CD14-positive monocyte (primary cell): ENCODE measurements around the gene NME5. TPM values are rescaled to one million over a fixed set of nuclear protein-coding genes. Genes with fewer than 3 reads are reported as not detected.

Experiments used
- DNase-seq, 3 donors: peaks; one replicate each; pipeline ENCODE4 v3.0.0-alpha.2; 2011 to 2022
- H2AFZ ChIP-seq: 2 replicates; pipeline ENCODE4 v1.6.0; 2012; ENCODE audit warnings: mild to moderate bottlenecking, low read depth, low read length, inconsistent platforms; ENCODE audit not compliant: insufficient read depth, poor library complexity, severe bottlenecking
- H3K27ac ChIP-seq, 2 donors: 1 replicate in 1 of 2; 2 replicates in 1 of 2; pipeline ENCODE4 v1.5.1; 2012 to 2013; ENCODE audit warnings: low read length in 2 of 2, control low read depth in 1 of 2, inconsistent platforms in 1 of 2, low read depth in 1 of 2, mild to moderate bottlenecking in 1 of 2
- H3K27me3 ChIP-seq, 2 donors: one replicate each; pipeline versions ENCODE4 v1.6.0 to v1.6.1; 2011 to 2013; ENCODE audit warnings: low read length in 2 of 2; ENCODE audit not compliant: control insufficient read depth in 2 of 2, insufficient read depth in 2 of 2
- H3K36me3 ChIP-seq, 2 donors: replicated peaks in 1 of 2; 1 replicate in 1 of 2; 2 replicates in 1 of 2; pipeline versions ENCODE4 v1.5.1 to v1.6.1; 2012 to 2013; ENCODE audit warnings: low read length in 2 of 2, control low read depth in 1 of 2, inconsistent platforms in 1 of 2, mild to moderate bottlenecking in 1 of 2; ENCODE audit not compliant: insufficient read depth in 2 of 2, control insufficient read depth in 1 of 2
- H3K4me1 ChIP-seq, 2 donors: 1 replicate in 1 of 2; 2 replicates in 1 of 2; pipeline versions ENCODE4 v1.5.1 to v1.6.1; 2012 to 2013; ENCODE audit warnings: low read length in 2 of 2, control low read depth in 1 of 2, inconsistent platforms in 1 of 2, mild to moderate bottlenecking in 1 of 2, moderate library complexity in 1 of 2; ENCODE audit not compliant: insufficient read depth in 2 of 2, control insufficient read depth in 1 of 2
- H3K4me2 ChIP-seq: replicated peaks from 2 replicates; pipeline ENCODE3; 2012; ENCODE audit warnings: low read length, moderate library complexity, mild to moderate bottlenecking; ENCODE audit not compliant: poor library complexity, severe bottlenecking; ENCODE audit errors: extremely low read depth
- H3K4me3 ChIP-seq, 3 experiments: fragments of 200-600 bp in 1 of 3; sonication (generic) in 1 of 3; replicated peaks in 1 of 3; 1 replicate in 2 of 3; 2 replicates in 1 of 3; pipeline ENCODE4 v1.5.1; 2011 to 2013; ENCODE audit warnings: low read length in 3 of 3, mild to moderate bottlenecking in 3 of 3, control low read depth in 2 of 3, low read depth in 2 of 3, inconsistent platforms in 1 of 3, moderate library complexity in 1 of 3
- H3K79me2 ChIP-seq: 2 replicates; pipeline ENCODE4 v1.6.0; 2012; ENCODE audit warnings: mild to moderate bottlenecking, control low read depth, inconsistent platforms, low read length, moderate library complexity; ENCODE audit not compliant: insufficient read depth
- H3K9ac ChIP-seq: 2 replicates; pipeline ENCODE4 v1.6.0; 2017; ENCODE audit warnings: low read length, mild to moderate bottlenecking; ENCODE audit not compliant: insufficient read depth, poor library complexity, severe bottlenecking
- H3K9me3 ChIP-seq, 2 donors: replicated peaks in 1 of 2; 1 replicate in 1 of 2; 2 replicates in 1 of 2; pipeline versions ENCODE4 v1.5.1 to v1.6.1; 2012 to 2013; ENCODE audit warnings: low read length in 2 of 2, control low read depth in 1 of 2; ENCODE audit not compliant: control insufficient read depth in 1 of 2, insufficient read depth in 1 of 2
- H4K20me1 ChIP-seq: 2 replicates; pipeline ENCODE4 v1.6.0; 2012; ENCODE audit warnings: mild to moderate bottlenecking, low read length, control low read depth, moderate library complexity; ENCODE audit not compliant: insufficient read depth
- H3K27ac Mint-ChIP-seq, 7 donors: one replicate each; pipeline ENCODE4 v1.8.0; 2020; ENCODE audit warnings: mild to moderate bottlenecking in 7 of 7, mixed read lengths in 7 of 7, moderate library complexity in 6 of 7, inconsistent platforms in 2 of 7
- H3K27me3 Mint-ChIP-seq, 3 donors: one replicate each; pipeline ENCODE4 v1.8.0; 2021 to 2022; ENCODE audit warnings: low read depth in 3 of 3, mild to moderate bottlenecking in 3 of 3, mixed read lengths in 3 of 3, moderate library complexity in 3 of 3, inconsistent platforms in 1 of 3
- H3K36me3 Mint-ChIP-seq, 2 donors: one replicate each; pipeline ENCODE4 v1.8.0; 2020; ENCODE audit warnings: mixed read lengths in 2 of 2, inconsistent platforms in 1 of 2, mild to moderate bottlenecking in 1 of 2
- H3K4me1 Mint-ChIP-seq: one replicate; pipeline ENCODE4 v1.8.0; 2020; ENCODE audit warnings: mild to moderate bottlenecking, mixed read lengths
- H3K4me3 Mint-ChIP-seq, 2 donors: one replicate each; pipeline ENCODE4 v1.8.0; 2020; ENCODE audit warnings: mild to moderate bottlenecking in 2 of 2, mixed read lengths in 2 of 2, moderate library complexity in 1 of 2
- H3K9me3 Mint-ChIP-seq, 7 donors: one replicate each; pipeline ENCODE4 v1.8.0; 2020 to 2022; ENCODE audit warnings: mixed read lengths in 7 of 7, mild to moderate bottlenecking in 6 of 7, moderate library complexity in 6 of 7, inconsistent platforms in 2 of 7
- WGBS: methylation state at CpG from one replicate; pipeline ENCODE4 v1.1.5; 2013; ENCODE audit warnings: missing lambda C conversion rate; ENCODE audit not compliant: insufficient coverage; 5-methylcytosine and 5-hydroxymethylcytosine counted together
- intact Hi-C, 2 donors: fragments of 100-400 bp; cut with micrococcal nuclease; formaldehyde crosslinking; loops; one replicate each; pipeline versions ENCODE4 v1.15.0 to v1.15.1; 2023
- polyA plus RNA-seq, 3 donors: library from polyadenylated mRNA; depleted of rRNA in 1 of 3; unstranded in 2 of 3; stranded (reverse) in 1 of 3; fragments of 300-500 nt in 2 of 3; fragments of >200 nt in 1 of 3; fragmentation: Illumina TruSeq in 2 of 3; gene quantifications; 1 replicate in 2 of 3; 2 replicates in 1 of 3; pipeline ENCODE4 v1.2.3, GENCODE V29; 2012 to 2021
- TF ChIP-seq, protein P1 (sequence below): fragments of 200-600 bp; IDR thresholded peaks from one replicate; pipeline ENCODE4 v1.8.0; 2022; ENCODE audit warnings: antibody characterized with exemption, mild to moderate bottlenecking

Gene NME5
- polyA plus RNA-seq, 3 donors: not detected

DNA sequence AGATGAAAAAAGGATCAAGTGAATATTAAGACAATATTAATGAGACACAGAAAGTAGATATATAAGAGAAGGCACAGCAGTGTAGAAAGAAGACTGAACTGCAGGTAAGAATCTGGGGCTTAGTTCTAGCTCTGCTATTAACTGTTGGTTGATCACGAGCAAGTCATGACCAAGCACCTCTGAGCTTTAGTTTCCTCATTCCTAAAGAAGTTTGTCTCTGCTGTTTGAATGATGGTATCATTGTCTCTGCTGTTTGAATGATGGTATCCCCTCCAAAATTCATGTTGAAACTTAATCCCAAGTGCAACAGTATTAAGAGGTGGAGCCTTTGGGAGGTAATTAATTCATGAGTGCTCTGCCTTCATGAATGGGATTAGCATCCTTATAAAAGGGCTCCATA, 2.5 kb upstream of the NME5 start:
- Mint-ChIP-seq H3K27me3 (peaks cover 38 to 53% (median 44%) of the 10 kb centered on the region in 3 donors), H3K9me3 (peaks cover 2 to 7% (median 5%) of the 10 kb centered on the region in 7 donors), H3K27ac (no peak overlapping the region), H3K36me3 (no peaks in the 10 kb centered on the region), H3K4me1 (peaks cover 8% of the 10 kb centered on the region), H3K4me3 (no peak overlapping the region)
- Histone ChIP-seq H3K9ac (no peak overlapping the region), H3K27me3 (peaks cover 32 to 47% of the 10 kb centered on the region in 2 donors), H4K20me1 (no peaks in the 10 kb centered on the region), H3K4me3 (no peak overlapping the region), H3K4me1 (peaks cover 9 to 11% of the 10 kb centered on the region in 2 donors), H3K9me3 (no peaks in the 10 kb centered on the region), H3K79me2 (no peaks in the 10 kb centered on the region), H3K27ac (no peak overlapping the region), H2AFZ (no peak overlapping the region), H3K4me2 (no peak overlapping the region), H3K36me3 (no peaks in the 10 kb centered on the region)
- TF ChIP-seq, protein P1, sequence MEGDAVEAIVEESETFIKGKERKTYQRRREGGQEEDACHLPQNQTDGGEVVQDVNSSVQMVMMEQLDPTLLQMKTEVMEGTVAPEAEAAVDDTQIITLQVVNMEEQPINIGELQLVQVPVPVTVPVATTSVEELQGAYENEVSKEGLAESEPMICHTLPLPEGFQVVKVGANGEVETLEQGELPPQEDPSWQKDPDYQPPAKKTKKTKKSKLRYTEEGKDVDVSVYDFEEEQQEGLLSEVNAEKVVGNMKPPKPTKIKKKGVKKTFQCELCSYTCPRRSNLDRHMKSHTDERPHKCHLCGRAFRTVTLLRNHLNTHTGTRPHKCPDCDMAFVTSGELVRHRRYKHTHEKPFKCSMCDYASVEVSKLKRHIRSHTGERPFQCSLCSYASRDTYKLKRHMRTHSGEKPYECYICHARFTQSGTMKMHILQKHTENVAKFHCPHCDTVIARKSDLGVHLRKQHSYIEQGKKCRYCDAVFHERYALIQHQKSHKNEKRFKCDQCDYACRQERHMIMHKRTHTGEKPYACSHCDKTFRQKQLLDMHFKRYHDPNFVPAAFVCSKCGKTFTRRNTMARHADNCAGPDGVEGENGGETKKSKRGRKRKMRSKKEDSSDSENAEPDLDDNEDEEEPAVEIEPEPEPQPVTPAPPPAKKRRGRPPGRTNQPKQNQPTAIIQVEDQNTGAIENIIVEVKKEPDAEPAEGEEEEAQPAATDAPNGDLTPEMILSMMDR: no peak
- no CpG with 5 or more reads among the region's 1 CpG for WGBS
- intact Hi-C loops: no loop called here
- no peak for DNase-seq

DNA sequence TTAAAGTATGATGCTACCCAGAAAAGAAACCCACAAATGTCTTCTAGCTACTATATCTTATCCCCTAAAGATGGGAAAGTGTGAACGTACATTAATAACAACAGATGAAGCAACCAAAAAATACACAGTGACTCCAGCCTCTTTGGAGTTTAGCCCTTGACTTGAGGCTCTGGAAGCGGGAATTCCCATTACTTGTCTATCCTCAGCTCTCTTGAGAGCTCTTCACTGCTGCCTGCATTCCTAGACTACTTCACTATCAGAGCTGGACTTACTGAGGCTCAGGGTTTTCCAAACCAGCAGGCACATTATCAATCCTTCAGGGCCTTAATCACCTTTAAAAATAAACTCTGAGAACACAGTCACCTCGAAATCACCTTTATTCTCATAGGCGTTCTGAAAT, 1.0 kb upstream of the NME5 start:
- peaks cover 2 to 7% (median 5%) of the 10 kb centered on the region in 7 donors for H3K9me3 Mint-ChIP-seq
- no peak overlapping the region for H3K4me2 ChIP-seq
- H3K79me2 ChIP-seq: no peaks in the 10 kb centered on the region
- H2AFZ ChIP-seq: no peak overlapping the region
- intact Hi-C loops: no loop called here
- WGBS: 100% methylated on average over 3 of the region's 4 CpGs
- peaks cover 34 to 47% of the 10 kb centered on the region in 2 donors for H3K27me3 ChIP-seq
- TF ChIP-seq, protein P1: no peak
- DNase-seq: no peak
- H4K20me1 ChIP-seq: no peaks in the 10 kb centered on the region
- H3K27ac Mint-ChIP-seq: no peak overlapping the region
- no peak overlapping the region for H3K27ac ChIP-seq
- H3K4me3 ChIP-seq: no peak overlapping the region
- peaks cover 12% of the 10 kb centered on the region for H3K4me1 Mint-ChIP-seq
- no peak overlapping the region for H3K9ac ChIP-seq
- no peaks in the 10 kb centered on the region for H3K9me3 ChIP-seq
- H3K27me3 Mint-ChIP-seq: peaks cover 38 to 56% (median 47%) of the 10 kb centered on the region in 3 donors
- H3K4me1 ChIP-seq: peaks cover 9 to 11% of the 10 kb centered on the region in 2 donors
- peak overlapping the region in 1 of 2 donors; percentile 79 for H3K4me3 Mint-ChIP-seq
- no peaks in the 10 kb centered on the region for H3K36me3 ChIP-seq
- no peaks in the 10 kb centered on the region for H3K36me3 Mint-ChIP-seq
